AG04449 (cell line): ENCODE measurements around the gene METTL21A.
"Not testable (repeated sequence)": the region's sequence is repeated elsewhere in the genome, so short reads cannot be mapped to it uniquely, and the experiment has no call there.

Experiments
- CTCF ChIA-PET: fragments of 350-600 bp; formaldehyde crosslinking; extraction: SDS; loops from one replicate; lab custom pipeline; 2021; ENCODE audit warnings: antibody characterized with exemption; lab: Yijun Ruan, JAX
- POLR2A ChIA-PET: fragments of 400-600, 350-600 bp; formaldehyde crosslinking; extraction: SDS; loops from one replicate; lab custom pipeline; 2020; ENCODE audit warnings: antibody characterized with exemption, inconsistent platforms; lab: Yijun Ruan, JAX
- DNase-seq: peaks from one replicate; pipeline ENCODE4 v3.0.0-alpha.2; 2010; ENCODE audit warnings: low read depth, low spot score
- H3K4me3 ChIP-seq: 2 replicates; pipeline ENCODE4 v1.5.1; 2011; ENCODE audit warnings: low read depth, mild to moderate bottlenecking, control low read depth, low read length
- CTCF ChIP-seq: IDR thresholded peaks from one replicate; pipeline ENCODE4 v1.5.1; 2011; ENCODE audit warnings: mild to moderate bottlenecking, moderate library complexity, low read length, control low read depth, inconsistent platforms; ENCODE audit not compliant: insufficient read depth; ENCODE audit errors: missing control alignments

The METTL21A gene

GRCh38 chr2:207640661-207641060 is 15.5 kb upstream of the METTL21A start:
- CTCF ChIA-PET: interaction anchor here (1.6 kb wide), 1 partner anchor 14 kb away, joined by 4 read pairs; no protein-coding TSS in a partner anchor
- POLR2A ChIA-PET: no interaction called here
- no peak for DNase-seq
- no peak overlapping the region for H3K4me3 ChIP-seq
- no peak for TF ChIP-seq CTCF

- no peak overlapping the region for H3K4me3 ChIP-seq
- CTCF ChIA-PET: no interaction called here
- DNase-seq: no peak
- no peak for TF ChIP-seq CTCF
- POLR2A ChIA-PET: no interaction called here
These were observed 15.0 kb upstream of the METTL21A start for GRCh38 chr2:207640160-207640559.

DNA sequence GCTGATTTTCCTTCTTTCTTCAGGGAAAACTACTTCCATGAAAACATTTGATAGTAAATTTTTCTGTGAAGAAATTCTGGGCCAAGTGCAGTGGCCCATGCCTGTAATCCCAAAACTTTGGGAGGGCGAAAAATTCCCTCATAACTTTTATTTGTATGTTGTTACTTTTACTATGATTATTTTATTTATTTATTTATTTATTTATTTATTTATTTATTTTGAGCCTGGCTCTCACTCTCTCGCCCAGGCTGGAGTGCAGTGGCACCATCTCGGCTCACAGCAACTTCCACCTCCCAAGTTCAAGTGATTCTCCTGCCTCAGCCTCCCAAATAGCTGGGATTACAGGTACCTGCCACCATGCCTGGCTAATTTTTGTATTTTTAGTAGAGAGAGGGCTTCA is 14.1 kb upstream of the METTL21A start:
- H3K4me3 ChIP-seq, POLR2A ChIA-PET, DNase-seq, CTCF ChIA-PET: not testable (repeated sequence)

DNA sequence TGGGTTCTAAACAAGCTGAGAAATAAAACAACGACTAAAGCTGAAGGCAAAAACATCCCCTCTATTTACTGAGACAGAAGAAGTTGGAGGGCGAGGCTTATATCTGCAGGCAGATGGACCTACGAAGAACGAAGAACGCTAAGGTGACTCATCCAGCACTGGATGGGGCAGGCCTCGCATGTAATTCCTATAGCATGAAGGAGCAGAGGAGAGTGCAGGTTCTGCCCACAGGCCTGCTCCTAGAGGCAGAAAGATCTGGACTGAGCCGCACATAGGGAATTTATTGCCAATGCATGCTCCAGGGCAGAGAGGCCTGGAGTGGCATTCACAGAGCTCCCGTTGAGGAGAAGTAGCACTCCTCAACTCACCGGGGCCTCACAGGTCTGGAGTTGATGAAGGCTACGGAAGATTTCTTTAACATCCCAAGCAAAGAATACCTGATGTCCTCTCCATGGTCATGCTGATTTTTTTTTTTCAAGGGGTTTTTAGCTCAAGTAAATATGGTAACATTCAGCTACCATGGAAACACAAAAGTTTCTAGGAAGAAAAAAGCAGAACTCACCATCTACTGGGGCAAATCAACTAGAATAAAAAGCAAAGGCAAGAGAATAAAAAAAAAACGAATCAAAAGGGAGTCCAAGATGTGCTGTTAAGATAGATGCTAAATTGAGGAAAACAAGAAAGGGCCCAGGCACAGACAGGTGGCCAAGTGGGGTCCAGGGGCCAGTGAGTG is 10.4 kb upstream of the METTL21A start:
- CTCF ChIA-PET: interaction anchor here (0.7 to 3.0 kb wide), 3 partner anchors 10 to 406 kb away, joined by 3 to 14 read pairs (median 3); partner anchors contain the start of gene METTL21A

GRCh38 chr2:207633686-207634085 is 8.5 kb upstream of the METTL21A start:
- DNase-seq: no peak
- ChIA-PET POLR2A (no interaction called here), CTCF (interaction anchor here (0.7 to 3.0 kb wide), 3 partner anchors 8 to 100 kb away, joined by 3 to 14 read pairs (median 5); partner anchors contain the start of gene METTL21A)
- TF ChIP-seq CTCF: no peak
- H3K4me3 ChIP-seq: no peak overlapping the region

More for the DNA sequence above, 10.4 kb upstream of the METTL21A start:
- POLR2A ChIA-PET: interaction anchor here (0.5 to 1.4 kb wide), 2 partner anchors 10 to 79 kb away, joined by 3 read pairs; partner anchors contain the start of gene METTL21A
- no peak overlapping the region for H3K4me3 ChIP-seq
- no peak for TF ChIP-seq CTCF
- DNase-seq: no peak

DNA sequence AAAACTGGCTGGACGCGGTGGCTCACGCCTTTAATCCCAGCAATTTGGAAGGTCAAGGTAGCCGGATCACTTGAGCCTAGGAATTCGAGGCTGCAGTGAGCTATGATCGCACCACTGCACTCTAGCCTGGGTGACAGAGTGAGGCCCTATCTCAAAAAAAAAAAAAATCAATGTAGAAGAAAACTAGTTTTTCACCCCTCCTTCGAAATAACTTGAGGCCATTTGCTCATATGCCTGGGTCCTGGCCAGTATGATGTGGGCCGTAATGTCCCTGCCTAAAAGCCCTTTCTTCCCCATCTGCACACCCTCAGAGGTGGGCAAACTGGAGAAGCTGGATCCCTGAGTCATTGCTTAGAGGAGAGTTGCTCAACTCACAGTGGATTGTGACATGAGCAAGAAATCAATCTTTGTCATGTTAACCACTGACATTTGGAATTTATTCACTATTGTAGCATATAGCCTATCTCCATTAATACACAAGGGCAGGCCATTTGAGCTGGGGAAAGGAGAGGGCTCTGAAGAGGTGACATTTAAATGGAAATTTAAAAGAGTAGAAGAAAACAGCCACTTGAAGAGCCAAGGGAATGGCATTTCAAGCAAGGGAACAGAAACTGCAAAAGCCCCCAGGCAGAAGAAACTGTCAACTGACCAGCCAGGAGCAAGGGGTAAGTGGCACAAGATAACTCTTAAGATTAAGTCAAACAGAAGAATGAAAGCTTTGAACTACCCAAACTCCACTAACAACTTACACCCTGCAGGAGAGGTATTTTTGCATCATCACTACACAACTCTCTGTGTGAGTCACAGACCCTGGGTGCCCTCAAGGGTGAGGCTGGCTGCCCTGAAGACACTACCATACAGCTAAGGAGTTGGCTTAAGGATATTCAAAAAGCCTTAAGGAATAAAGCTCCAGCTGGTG is 7.6 kb upstream of the METTL21A start:
- no peak for TF ChIP-seq CTCF
- DNase-seq: no peak
- no peak overlapping the region for H3K4me3 ChIP-seq
- ChIA-PET CTCF (interaction anchor here (1.4 kb wide), 1 partner anchor 101 kb away, joined by 5 read pairs; no protein-coding TSS in a partner anchor), POLR2A (no interaction called here)
